Calu3 (cell line): ENCODE measurements around the gene PKP3. TPM values are rescaled to one million over a fixed set of nuclear protein-coding genes. Genes with fewer than 3 reads are reported as not detected.

Experiments
- BruUV-seq: library from RNA; stranded (reverse); fragments of 400-500 nt; replicated peaks from 2 replicates; lab custom pipeline; 2021; lab: Mats Ljungman, UMichigan
- CTCF ChIA-PET: fragments of 300-600 bp; sonication (Branson Sonifier 250); formaldehyde crosslinking; loops from one replicate; lab custom pipeline; 2022; ENCODE audit warnings: antibody characterized with exemption; lab: Charles Lee
- DNase-seq: peaks from one replicate; pipeline ENCODE4 v3.0.0; 2022
- H3K27ac Mint-ChIP-seq: one replicate; pipeline ENCODE4 v1.8.0; 2022; ENCODE audit warnings: mixed read lengths; ENCODE audit not compliant: unreplicated experiment
- H3K27me3 Mint-ChIP-seq: one replicate; pipeline ENCODE4 v1.8.0; 2022; ENCODE audit warnings: mixed read lengths; ENCODE audit not compliant: unreplicated experiment
- H3K36me3 Mint-ChIP-seq: one replicate; pipeline ENCODE4 v1.8.0; 2022; ENCODE audit warnings: mild to moderate bottlenecking, moderate library complexity, mixed read lengths; ENCODE audit not compliant: insufficient read depth, unreplicated experiment
- H3K4me1 Mint-ChIP-seq: one replicate; pipeline ENCODE4 v1.8.0; 2022; ENCODE audit warnings: mild to moderate bottlenecking, low read depth, mixed read lengths; ENCODE audit not compliant: unreplicated experiment
- H3K4me3 Mint-ChIP-seq: one replicate; pipeline ENCODE4 v1.8.0; 2022; ENCODE audit warnings: mild to moderate bottlenecking, low read depth, moderate library complexity, mixed read lengths; ENCODE audit not compliant: unreplicated experiment
- H3K9me3 Mint-ChIP-seq: one replicate; pipeline ENCODE4 v1.8.0; 2022; ENCODE audit warnings: low read depth, mixed read lengths; ENCODE audit not compliant: unreplicated experiment
- CTCF ChIP-seq: fragments of 200-600 bp; IDR thresholded peaks from one replicate; pipeline ENCODE4 v1.8.0; 2022; ENCODE audit warnings: antibody characterized with exemption; ENCODE audit not compliant: unreplicated experiment
- intact Hi-C: fragments of 100-400 bp; cut with micrococcal nuclease; formaldehyde crosslinking; loops from one replicate; pipeline ENCODE4 v1.10.0; 2022; ENCODE audit not compliant: unreplicated experiment
- total RNA-seq: library from RNA; stranded (reverse); gene quantifications from 2 replicates; pipeline ENCODE4 v1.2.3, GENCODE V29; 2022

Gene PKP3
- total RNA-seq, 1 experiment from 2014 or later: 128 TPM

GRCh38 chr11:377883-378500 lies 16.0 kb upstream of the PKP3 start:
- Mint-ChIP-seq H3K9me3 (no peaks in the 10 kb centered on the region), H3K36me3 (no peaks in the 10 kb centered on the region), H3K4me1 (peaks cover 9% of the 10 kb centered on the region), H3K4me3 (no peak overlapping the region), H3K27ac (no peak overlapping the region), H3K27me3 (peaks cover 42% of the 10 kb centered on the region)
- no peak for DNase-seq
- no TSS peak for BruUV-seq
- CTCF ChIA-PET: no interaction called here
- no peak for TF ChIP-seq CTCF
- intact Hi-C loops: no loop called here

GRCh38 chr11:379205-380094 lies 14.6 kb upstream of the PKP3 start:
- Mint-ChIP-seq H3K4me3 (no peak overlapping the region), H3K27ac (no peak overlapping the region), H3K27me3 (peaks cover 48% of the 10 kb centered on the region), H3K4me1 (peaks cover under 1% of the 10 kb centered on the region), H3K9me3 (no peaks in the 10 kb centered on the region), H3K36me3 (no peaks in the 10 kb centered on the region)
- TF ChIP-seq CTCF: no peak
- no TSS peak for BruUV-seq
- no peak for DNase-seq
- CTCF ChIA-PET: no interaction called here
- intact Hi-C loops: no loop called here

GRCh38 chr11:380095-380480 lies 13.9 kb upstream of the PKP3 start:
- Mint-ChIP-seq H3K4me1 (no peaks in the 10 kb centered on the region), H3K27me3 (peaks cover 48% of the 10 kb centered on the region), H3K36me3 (no peaks in the 10 kb centered on the region), H3K4me3 (no peak overlapping the region), H3K27ac (no peak overlapping the region), H3K9me3 (no peaks in the 10 kb centered on the region)
- intact Hi-C loops: no loop called here
- no peak for TF ChIP-seq CTCF
- CTCF ChIA-PET: no interaction called here
- no peak for DNase-seq
- BruUV-seq: no TSS peak

GRCh38 chr11:380491-380890 lies 13.5 kb upstream of the PKP3 start:
- TF ChIP-seq CTCF: no peak
- intact Hi-C loops: no loop called here
- Mint-ChIP-seq H3K4me1 (no peaks in the 10 kb centered on the region), H3K9me3 (no peaks in the 10 kb centered on the region), H3K36me3 (no peaks in the 10 kb centered on the region), H3K27me3 (peaks cover 48% of the 10 kb centered on the region), H3K4me3 (no peak overlapping the region), H3K27ac (no peak overlapping the region)
- no peak for DNase-seq
- CTCF ChIA-PET: no interaction called here
- BruUV-seq: no TSS peak
